RWPE1 (cell line): Measurements from ENCODE around the gene ZNF285.
A peak's percentile ranks its signal among the peaks of the same experiment; 100 is the strongest.
"Not testable (repeated sequence)": the region's sequence is repeated elsewhere in the genome, so short reads cannot be mapped to it uniquely, and the experiment has no call there.

Experiments used
- CTCF ChIA-PET: fragments of 350-600 bp; sonication (Branson Sonifier 250); formaldehyde crosslinking; extraction: SDS; loops from one replicate; lab custom pipeline; 2021; lab: Yijun Ruan, JAX
- POLR2A ChIA-PET: fragments of 400-600 bp; formaldehyde crosslinking; extraction: SDS; loops from one replicate; lab custom pipeline; 2020; ENCODE audit warnings: antibody characterized with exemption; ENCODE audit not compliant: low non-redundant PET; lab: Yijun Ruan, JAX
- DNase-seq: peaks from one replicate; pipeline ENCODE4 v3.0.0; 2012; ENCODE audit warnings: low spot score
- H3K27ac ChIP-seq: fragments of 450-650 bp; 2 replicates; pipeline ENCODE4 v1.5.1; 2017
- TF ChIP-seq, protein P1 (sequence below): fragments of 450-650 bp; conservative IDR thresholded peaks from 2 replicates; pipeline ENCODE4 v1.5.1; 2017; ENCODE audit warnings: low read depth, mild to moderate bottlenecking

The ZNF285 gene

DNA sequence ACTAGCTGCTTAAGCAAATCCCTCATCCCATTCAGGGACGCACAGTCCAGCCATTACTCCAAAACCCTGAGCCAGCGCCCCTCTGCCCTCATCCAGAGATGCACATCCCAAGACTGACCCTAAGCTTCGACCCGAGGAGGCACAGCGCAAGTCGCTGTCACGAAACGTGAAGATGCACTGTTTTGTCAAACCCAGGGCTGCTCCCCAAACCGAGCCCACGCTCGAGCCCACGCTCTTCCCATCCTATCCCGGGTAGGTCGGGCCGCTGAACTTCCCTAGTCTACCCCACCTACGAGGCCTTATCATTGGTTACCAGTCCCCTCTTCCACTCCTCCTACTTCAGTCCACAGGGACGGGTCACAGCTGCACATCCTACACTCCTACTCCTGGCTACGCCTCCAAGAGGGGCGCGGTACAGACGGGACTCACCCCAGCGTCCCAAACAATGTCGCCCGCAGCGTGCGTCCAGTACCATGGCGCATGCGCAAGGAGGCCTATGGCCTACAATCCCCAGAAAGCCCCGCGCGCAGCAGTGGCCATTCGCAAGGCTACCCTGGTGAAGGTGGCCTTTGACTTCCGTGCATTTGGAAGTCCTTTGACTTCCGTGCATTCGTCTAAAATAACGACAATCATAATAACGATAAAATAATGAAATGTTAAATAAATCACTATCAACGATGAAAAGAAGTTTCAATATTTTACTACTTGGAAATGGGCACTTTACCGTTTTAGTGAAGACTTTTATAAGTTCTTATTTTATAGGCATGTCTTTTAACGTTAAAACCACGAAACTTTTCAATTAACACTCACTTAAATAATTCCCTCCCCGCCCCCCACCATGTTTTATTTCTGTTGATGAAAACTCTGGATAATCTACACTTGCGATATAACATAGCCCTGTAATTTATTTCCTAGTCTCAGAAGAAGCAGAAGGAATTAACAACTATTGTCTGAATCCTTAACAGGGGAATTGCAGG, at the start of gene ZNF285:
TSS of gene ZNF285 (minus strand) at position 470 of the 977 bp plus-strand sequence. CDS start 4,395 bp downstream, outside the sequence.
- TF ChIP-seq, protein P1, sequence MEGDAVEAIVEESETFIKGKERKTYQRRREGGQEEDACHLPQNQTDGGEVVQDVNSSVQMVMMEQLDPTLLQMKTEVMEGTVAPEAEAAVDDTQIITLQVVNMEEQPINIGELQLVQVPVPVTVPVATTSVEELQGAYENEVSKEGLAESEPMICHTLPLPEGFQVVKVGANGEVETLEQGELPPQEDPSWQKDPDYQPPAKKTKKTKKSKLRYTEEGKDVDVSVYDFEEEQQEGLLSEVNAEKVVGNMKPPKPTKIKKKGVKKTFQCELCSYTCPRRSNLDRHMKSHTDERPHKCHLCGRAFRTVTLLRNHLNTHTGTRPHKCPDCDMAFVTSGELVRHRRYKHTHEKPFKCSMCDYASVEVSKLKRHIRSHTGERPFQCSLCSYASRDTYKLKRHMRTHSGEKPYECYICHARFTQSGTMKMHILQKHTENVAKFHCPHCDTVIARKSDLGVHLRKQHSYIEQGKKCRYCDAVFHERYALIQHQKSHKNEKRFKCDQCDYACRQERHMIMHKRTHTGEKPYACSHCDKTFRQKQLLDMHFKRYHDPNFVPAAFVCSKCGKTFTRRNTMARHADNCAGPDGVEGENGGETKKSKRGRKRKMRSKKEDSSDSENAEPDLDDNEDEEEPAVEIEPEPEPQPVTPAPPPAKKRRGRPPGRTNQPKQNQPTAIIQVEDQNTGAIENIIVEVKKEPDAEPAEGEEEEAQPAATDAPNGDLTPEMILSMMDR: no peak
- ChIA-PET POLR2A (no interaction called here), CTCF (no interaction called here)
- H3K27ac ChIP-seq: peak within 1 kb of the TSS; percentile 53
- DNase-seq: peak; percentile 92

DNA sequence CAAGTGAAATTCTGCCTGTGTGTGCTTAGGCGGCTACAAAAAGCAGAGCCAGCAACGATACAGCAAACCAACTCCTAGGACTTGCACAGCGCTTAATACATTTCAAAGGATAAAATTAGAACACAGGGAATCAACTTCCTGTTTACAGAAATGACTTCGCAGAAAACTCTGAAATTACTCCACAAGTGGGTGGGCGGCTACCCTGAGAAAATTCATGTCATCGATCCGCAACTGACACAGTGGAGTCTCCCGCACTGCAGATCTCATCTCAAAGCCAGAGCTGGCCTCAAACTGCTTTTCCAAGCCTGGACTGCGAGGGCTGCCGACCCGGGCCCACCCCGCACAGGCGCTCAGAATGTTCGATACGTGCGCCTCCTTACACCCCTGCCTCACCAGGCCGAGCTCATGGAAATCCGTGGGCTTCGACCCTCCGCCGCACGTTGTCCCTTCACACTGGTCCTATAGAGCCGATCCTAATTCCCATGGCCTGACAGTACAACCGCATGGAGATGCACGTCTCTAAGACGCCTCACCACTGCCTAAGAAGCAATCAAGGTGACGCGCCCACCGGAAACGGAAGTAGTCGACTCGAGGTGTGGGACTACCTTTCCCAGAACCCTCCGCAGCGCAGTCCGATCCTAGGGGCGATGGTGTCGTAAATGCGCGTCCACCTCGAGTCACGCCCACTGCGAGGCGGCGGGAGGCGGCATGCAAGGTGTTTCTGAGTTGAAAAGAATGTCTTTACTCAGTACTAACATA, 46.7 kb upstream of the ZNF285 start, which contains the start of gene ZNF229:
TSS of gene ZNF229 (minus strand) at position 557 of the 759 bp plus-strand sequence. CDS start 5,625 bp downstream, outside the sequence.
- peak; percentile 87 for DNase-seq
- TF ChIP-seq, protein P1: no peak
- H3K27ac ChIP-seq: peak within 1 kb of the TSS; percentile 48
- ChIA-PET CTCF (no interaction called here), POLR2A (no interaction called here)

DNA sequence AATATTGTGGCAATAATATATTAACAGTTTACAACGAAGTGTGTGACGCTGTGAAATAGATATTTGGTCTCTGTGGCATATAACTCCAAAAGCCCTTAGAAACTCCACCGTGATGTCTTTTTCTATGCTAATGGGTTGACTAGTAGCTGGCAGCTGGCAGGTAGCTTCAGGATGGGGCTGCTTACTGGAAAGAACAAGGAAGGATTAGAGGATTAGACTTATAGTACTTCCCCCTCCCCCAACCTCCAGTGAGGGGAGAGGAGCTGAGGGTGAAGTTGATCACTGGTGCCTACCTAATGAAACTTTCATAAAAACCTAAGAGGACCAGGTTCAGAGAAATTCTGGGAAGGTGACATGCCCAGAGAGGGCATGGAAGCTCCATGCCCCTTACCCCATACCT, 37.0 kb upstream of the ZNF285 start:
- ChIA-PET CTCF (no interaction called here), POLR2A (no interaction called here)
- H3K27ac ChIP-seq: no peak overlapping the region
- no peak for DNase-seq
- TF ChIP-seq, protein P1: no peak

DNA sequence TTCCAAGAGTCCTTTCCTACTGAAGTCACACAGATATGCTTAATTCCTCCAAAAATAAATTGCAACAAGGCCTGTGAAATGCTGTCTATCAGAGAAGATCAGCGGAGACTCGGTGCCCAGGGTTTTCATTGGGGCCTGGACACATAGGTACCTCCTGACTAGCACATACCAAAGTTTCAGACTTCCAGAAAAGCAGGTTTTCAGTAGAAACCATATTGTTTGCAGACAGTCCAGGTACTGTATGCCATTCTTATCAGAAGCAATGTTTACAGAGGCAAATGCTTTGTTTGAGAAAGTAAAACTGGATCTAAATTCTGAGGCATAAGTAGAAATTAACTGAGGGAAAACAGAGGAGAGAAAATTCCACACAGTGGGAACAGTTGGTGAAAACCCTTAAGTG, 34.0 kb upstream of the ZNF285 start:
- ChIA-PET POLR2A (no interaction called here), CTCF (no interaction called here)
- DNase-seq: no peak
- no peak overlapping the region for H3K27ac ChIP-seq
- TF ChIP-seq, protein P1: no peak

DNA sequence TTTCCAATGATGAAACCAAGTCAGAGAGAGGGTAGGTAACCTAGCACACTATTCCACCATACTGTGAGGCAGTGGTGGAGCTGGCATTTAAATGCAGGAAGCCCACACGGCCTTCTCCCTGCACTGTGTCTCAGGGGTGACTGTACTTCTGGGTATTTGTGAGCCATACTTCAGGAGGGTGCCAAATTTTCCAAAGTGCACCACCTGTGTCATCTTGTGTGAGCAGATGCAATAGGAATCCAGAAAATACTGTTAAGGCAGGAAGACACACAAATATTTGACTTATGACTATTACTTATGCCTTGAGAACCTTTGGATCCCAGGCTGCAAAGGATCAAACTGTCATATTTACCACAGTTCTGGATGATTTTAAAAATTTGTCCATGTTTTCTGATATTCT, 29.5 kb upstream of the ZNF285 start:
- TF ChIP-seq, protein P1: no peak
- CTCF ChIA-PET: no interaction called here
- no peak overlapping the region for H3K27ac ChIP-seq
- DNase-seq: no peak
- POLR2A ChIA-PET: no interaction called here

DNA sequence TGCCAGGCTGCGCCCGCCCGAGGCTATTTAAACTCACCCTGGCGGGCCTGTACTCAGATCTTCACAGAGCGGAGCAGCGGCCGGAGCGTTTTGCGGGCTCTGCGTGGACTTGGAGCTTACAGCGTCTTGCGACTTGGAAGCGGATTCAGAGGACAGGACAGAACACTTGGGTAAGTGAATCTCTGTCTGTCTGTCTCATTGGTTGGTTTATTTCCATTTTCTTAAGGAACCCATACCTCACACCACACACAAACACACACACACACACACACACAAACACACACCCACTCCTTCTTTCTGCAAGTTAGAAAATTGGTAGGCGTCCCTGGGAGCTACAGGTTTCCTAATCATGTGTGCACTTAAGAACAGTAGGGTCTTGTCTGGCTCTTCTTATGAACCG, 14.1 kb upstream of the ZNF285 start:
- DNase-seq, H3K27ac ChIP-seq, POLR2A ChIA-PET, CTCF ChIA-PET: not testable (repeated sequence)

DNA sequence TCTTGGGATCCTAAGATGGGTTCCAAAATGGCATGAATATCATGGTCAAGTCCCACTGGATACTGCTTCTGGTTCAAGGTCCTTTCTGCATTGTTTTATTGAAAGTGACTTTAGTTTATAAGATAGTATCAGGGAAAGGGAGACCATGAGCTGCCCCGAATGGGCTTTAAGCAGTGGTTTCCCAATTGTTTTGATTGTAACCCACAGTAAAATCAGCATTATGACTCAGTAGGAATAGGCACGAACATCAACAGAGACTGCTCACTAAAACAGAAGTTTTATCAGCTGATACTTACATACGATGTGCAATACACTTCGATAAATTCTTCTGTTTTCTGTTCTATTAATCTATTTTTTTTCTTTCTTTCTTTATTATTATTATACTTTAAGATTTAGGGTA, 12.1 kb downstream of the ZNF285 start:
- POLR2A ChIA-PET, H3K27ac ChIP-seq, DNase-seq, CTCF ChIA-PET: not testable (repeated sequence)
